Colonic mucosa (tissue), 4 donors: Measurements from ENCODE around the gene CTBP1. TPM values are rescaled to one million over a fixed set of nuclear protein-coding genes. Genes with fewer than 3 reads are reported as not detected.
"Not testable (repeated sequence)": the region's sequence is repeated elsewhere in the genome, so short reads cannot be mapped to it uniquely, and the experiment has no call there.

ENCODE experiments used
- DNase-seq: peaks from one replicate; pipeline ENCODE4 v3.0.0-alpha.2; 2020
- H3K27ac ChIP-seq: fragments of 200-600 bp; one replicate; pipeline ENCODE4 v1.8.0; 2021
- H3K27me3 ChIP-seq: fragments of 200-600 bp; one replicate; pipeline ENCODE4 v1.8.0; 2021
- H3K36me3 ChIP-seq: fragments of 200-600 bp; one replicate; pipeline ENCODE4 v1.8.0; 2021
- H3K4me1 ChIP-seq: fragments of 200-600 bp; one replicate; pipeline ENCODE4 v1.8.0; 2021; ENCODE audit warnings: mild to moderate bottlenecking
- H3K4me3 ChIP-seq: fragments of 200-600 bp; one replicate; pipeline ENCODE4 v1.8.0; 2021
- H3K9ac ChIP-seq, 2 donors: one replicate each; pipeline ENCODE4 v1.7.0; 2013; ENCODE audit warnings: control low read depth in 2 of 2, low read depth in 2 of 2, low read length in 2 of 2
- H3K9me3 ChIP-seq: fragments of 200-600 bp; one replicate; pipeline ENCODE4 v1.8.0; 2021
- intact Hi-C: fragments of 100-400 bp; cut with DNase I; formaldehyde crosslinking; loops from one replicate; pipeline ENCODE4 v1.14.1; 2022
- total RNA-seq, 2 donors: library from RNA; stranded (reverse); fragmentation: NEBNext Ultra II Directional in 1 of 2; extraction: Animal tissue kit (Norgen Biotek cat#: 25700) in 1 of 2; gene quantifications; one replicate each; pipeline ENCODE4 v1.2.1, GENCODE V29; 2021
- TF ChIP-seq, protein P1 (sequence below): fragments of 200-600 bp; IDR thresholded peaks from one replicate; pipeline ENCODE4 v1.8.0; 2022; ENCODE audit warnings: antibody characterized with exemption, mild to moderate bottlenecking
- donor health status: healthy.
- donor health status: DM: no; HTN: no; CAD: no.
- donor health status: DM: no; HTN: no; CAD: no.

CTBP1 gene
- total RNA-seq, 2 donors from 2014 or later, result 137 to 200 TPM

GRCh38 chr4:1295405-1296055 is 46.6 kb upstream of the CTBP1 start:
- H3K4me1 ChIP-seq, result peaks cover 13% of the 10 kb centered on the region
- H3K27ac ChIP-seq, result no peak overlapping the region
- no peaks in the 10 kb centered on the region for H3K9me3 ChIP-seq
- H3K4me3 ChIP-seq, result no peak overlapping the region
- H3K36me3 ChIP-seq, result no peaks in the 10 kb centered on the region
- no peaks in the 10 kb centered on the region for H3K27me3 ChIP-seq
- no peak overlapping the region for H3K9ac ChIP-seq
- DNase-seq, result no peak
- intact Hi-C loops, result loop anchor here (10.0 kb wide), 1 partner anchor 49 kb away; the partner anchor contains the start of gene UVSSA
- TF ChIP-seq, protein P1, sequence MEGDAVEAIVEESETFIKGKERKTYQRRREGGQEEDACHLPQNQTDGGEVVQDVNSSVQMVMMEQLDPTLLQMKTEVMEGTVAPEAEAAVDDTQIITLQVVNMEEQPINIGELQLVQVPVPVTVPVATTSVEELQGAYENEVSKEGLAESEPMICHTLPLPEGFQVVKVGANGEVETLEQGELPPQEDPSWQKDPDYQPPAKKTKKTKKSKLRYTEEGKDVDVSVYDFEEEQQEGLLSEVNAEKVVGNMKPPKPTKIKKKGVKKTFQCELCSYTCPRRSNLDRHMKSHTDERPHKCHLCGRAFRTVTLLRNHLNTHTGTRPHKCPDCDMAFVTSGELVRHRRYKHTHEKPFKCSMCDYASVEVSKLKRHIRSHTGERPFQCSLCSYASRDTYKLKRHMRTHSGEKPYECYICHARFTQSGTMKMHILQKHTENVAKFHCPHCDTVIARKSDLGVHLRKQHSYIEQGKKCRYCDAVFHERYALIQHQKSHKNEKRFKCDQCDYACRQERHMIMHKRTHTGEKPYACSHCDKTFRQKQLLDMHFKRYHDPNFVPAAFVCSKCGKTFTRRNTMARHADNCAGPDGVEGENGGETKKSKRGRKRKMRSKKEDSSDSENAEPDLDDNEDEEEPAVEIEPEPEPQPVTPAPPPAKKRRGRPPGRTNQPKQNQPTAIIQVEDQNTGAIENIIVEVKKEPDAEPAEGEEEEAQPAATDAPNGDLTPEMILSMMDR, result no peak

DNA sequence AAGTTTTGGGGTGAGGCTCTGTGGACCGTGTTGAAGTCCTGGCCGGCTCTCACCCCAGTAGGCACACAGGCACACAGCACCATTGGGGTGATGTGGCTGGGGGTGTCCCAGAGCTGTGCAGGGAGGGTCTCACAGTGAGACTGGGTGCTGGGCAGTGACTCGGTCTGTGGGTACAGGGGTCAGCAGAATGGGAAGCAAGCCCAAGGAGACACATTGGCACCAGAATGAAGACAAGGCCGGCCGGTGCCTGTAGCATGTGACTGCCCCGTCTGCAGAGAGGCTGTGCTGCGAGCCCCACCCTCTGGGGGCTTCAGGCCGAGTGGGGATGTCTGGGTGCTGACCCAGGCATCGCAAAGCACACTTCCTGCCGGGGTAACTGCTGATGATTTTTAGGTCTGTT is 46.0 kb upstream of the CTBP1 start:
- Histone ChIP-seq H3K9ac (no peak overlapping the region), H3K36me3 (no peaks in the 10 kb centered on the region), H3K4me3 (no peak overlapping the region), H3K27me3 (no peaks in the 10 kb centered on the region), H3K27ac (no peak overlapping the region), H3K9me3 (no peaks in the 10 kb centered on the region), H3K4me1 (peaks cover 13% of the 10 kb centered on the region)
- TF ChIP-seq, protein P1, result no peak
- no peak for DNase-seq
- intact Hi-C loops, result loop anchor here (10.0 kb wide), 1 partner anchor 50 kb away; the partner anchor contains the start of gene UVSSA

GRCh38 chr4:1294424-1294823 is 45.5 kb upstream of the CTBP1 start:
- H3K4me3 ChIP-seq, result no peak overlapping the region
- H3K27me3 ChIP-seq, result no peaks in the 10 kb centered on the region
- DNase-seq, result no peak
- intact Hi-C loops, result loop anchor here (10.0 kb wide), 1 partner anchor 50 kb away; the partner anchor contains the start of gene UVSSA
- no peak overlapping the region for H3K9ac ChIP-seq
- no peaks in the 10 kb centered on the region for H3K9me3 ChIP-seq
- TF ChIP-seq, protein P1, result no peak
- peaks cover 13% of the 10 kb centered on the region for H3K4me1 ChIP-seq
- H3K36me3 ChIP-seq, result no peaks in the 10 kb centered on the region
- no peak overlapping the region for H3K27ac ChIP-seq

DNA sequence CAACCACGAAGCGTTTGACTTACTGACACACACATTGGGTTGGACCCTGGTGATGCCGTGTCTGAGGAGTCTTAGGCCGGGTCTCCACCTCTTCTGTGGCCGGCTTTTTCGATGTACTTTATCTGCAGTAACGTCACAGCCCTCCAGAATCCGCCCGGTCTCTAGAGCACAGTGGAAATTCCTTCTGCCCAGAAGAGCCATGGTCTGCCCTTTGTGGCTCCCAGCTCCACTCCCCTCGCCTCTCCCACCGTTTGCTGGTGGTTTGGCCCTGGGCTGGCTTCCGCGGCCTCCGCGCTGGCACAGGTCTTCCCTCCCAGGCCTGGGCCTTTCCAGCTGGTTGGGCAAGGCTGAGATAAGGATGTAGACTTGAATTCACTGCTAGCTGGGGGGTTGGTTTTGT is 45.1 kb upstream of the CTBP1 start:
- TF ChIP-seq, protein P1, result no peak
- H3K36me3 ChIP-seq, result no peaks in the 10 kb centered on the region
- intact Hi-C loops, result loop anchor here (10.0 kb wide), 1 partner anchor 51 kb away; the partner anchor contains the start of gene UVSSA
- H3K9me3 ChIP-seq, result no peaks in the 10 kb centered on the region
- peaks cover 13% of the 10 kb centered on the region for H3K4me1 ChIP-seq
- H3K27ac ChIP-seq, result no peak overlapping the region
- H3K4me3 ChIP-seq, result no peak overlapping the region
- DNase-seq, result no peak
- no peaks in the 10 kb centered on the region for H3K27me3 ChIP-seq
- no peak overlapping the region for H3K9ac ChIP-seq

DNA sequence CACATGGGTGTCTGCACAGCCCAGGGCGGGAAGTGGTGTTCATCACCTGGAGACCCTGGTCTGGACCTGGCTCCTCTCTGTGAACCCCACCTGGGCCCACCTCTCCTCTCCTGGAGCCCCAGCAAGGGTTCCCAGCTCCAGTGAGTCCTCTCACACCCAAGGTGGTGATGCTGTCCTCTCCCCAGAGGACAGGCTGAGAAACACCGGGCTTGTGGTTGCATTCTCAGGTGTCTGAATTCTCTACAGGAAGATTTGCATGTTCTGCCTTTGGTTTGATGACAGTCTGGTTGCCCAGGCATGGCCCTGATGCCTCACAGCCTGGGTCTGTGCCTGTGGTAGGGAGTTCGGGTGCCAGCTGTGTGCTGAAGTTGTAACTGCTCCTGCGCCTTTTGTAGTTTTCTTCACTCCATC is 44.6 kb upstream of the CTBP1 start:
- H3K27me3 ChIP-seq, result no peaks in the 10 kb centered on the region
- no peak overlapping the region for H3K4me3 ChIP-seq
- no peak overlapping the region for H3K9ac ChIP-seq
- intact Hi-C loops, result loop anchor here (10.0 kb wide), 1 partner anchor 51 kb away; the partner anchor contains the start of gene UVSSA
- TF ChIP-seq, protein P1, result no peak
- H3K36me3 ChIP-seq, result no peaks in the 10 kb centered on the region
- DNase-seq, result peak; percentile 15
- H3K27ac ChIP-seq, result no peak overlapping the region
- no peaks in the 10 kb centered on the region for H3K9me3 ChIP-seq
- H3K4me1 ChIP-seq, result peaks cover 13% of the 10 kb centered on the region

DNA sequence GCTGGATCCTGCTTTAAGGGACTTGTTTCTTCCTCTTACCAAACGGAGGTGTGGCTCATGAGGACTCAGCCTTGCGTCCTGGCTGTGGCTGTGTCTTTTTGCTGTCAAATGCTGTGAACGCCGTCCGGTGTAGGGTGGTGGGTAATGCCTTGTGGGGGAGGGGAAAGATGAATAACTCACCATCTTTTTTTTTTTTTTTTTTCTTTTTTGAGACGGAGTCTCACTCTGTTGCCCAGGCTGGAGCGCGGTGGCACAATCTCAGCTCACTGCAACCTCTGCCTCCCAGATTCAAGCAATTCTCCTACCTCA is 43.7 kb upstream of the CTBP1 start:
- not testable (repeated sequence) for H3K9me3 ChIP-seq, H3K27me3 ChIP-seq, H3K4me3 ChIP-seq, H3K27ac ChIP-seq, H3K36me3 ChIP-seq, DNase-seq, H3K9ac ChIP-seq
- intact Hi-C loops, result loop anchor here (10.0 kb wide), 1 partner anchor 52 kb away; the partner anchor contains the start of gene UVSSA
- peaks cover 13% of the 10 kb centered on the region for H3K4me1 ChIP-seq
